GM23338 (cell line): Measurements from ENCODE around the gene GNAT2. TPM values are rescaled to one million over a fixed set of nuclear protein-coding genes. Genes with fewer than 3 reads are reported as not detected.

Experiments used
- ATAC-seq: fragments of 200-7000 bp; cut with Tn5 transposase; 3 replicates; pipeline ENCODE4 v1.9.1; 2020
- DNase-seq: peaks from one replicate; pipeline ENCODE4 v3.0.0-alpha.2; 2015; ENCODE audit warnings: low spot score
- H2AFZ ChIP-seq: fragments of 200-600 bp; sonication (generic); 2 replicates; pipeline ENCODE4 v1.8.0; 2016; ENCODE audit warnings: antibody characterized with exemption, mild to moderate bottlenecking, moderate library complexity
- H3F3A ChIP-seq: fragments of 200-600 bp; sonication (generic); replicated peaks from 2 replicates; pipeline ENCODE4 v1.8.0; 2017; ENCODE audit warnings: antibody characterized with exemption, mixed run types, low read depth
- H3K27ac ChIP-seq: fragments of 200-600 bp; sonication (generic); 2 replicates; pipeline ENCODE4 v1.6.1; 2016; ENCODE audit warnings: low read depth
- H3K27me3 ChIP-seq: fragments of 200-600 bp; sonication (generic); 2 replicates; pipeline ENCODE4 v1.8.0; 2016; ENCODE audit warnings: mild to moderate bottlenecking, mixed run types, moderate library complexity; ENCODE audit not compliant: insufficient read depth
- H3K36me3 ChIP-seq: fragments of 200-600 bp; sonication (generic); 2 replicates; pipeline ENCODE4 v1.8.0; 2016; ENCODE audit warnings: mild to moderate bottlenecking; ENCODE audit not compliant: insufficient read depth
- H3K4me1 ChIP-seq: fragments of 200-600 bp; sonication (generic); 2 replicates; pipeline ENCODE4 v1.8.0; 2016; ENCODE audit warnings: mild to moderate bottlenecking, moderate library complexity; ENCODE audit not compliant: insufficient read depth
- H3K4me2 ChIP-seq: fragments of 200-600 bp; sonication (generic); 2 replicates; pipeline ENCODE4 v1.7.1; 2017; ENCODE audit warnings: mixed run types
- H3K4me3 ChIP-seq: fragments of 200-600 bp; sonication (generic); 2 replicates; pipeline ENCODE4 v1.6.1; 2016; ENCODE audit warnings: mixed run types
- H3K79me2 ChIP-seq: fragments of 200-600 bp; sonication (generic); replicated peaks from 2 replicates; pipeline ENCODE4 v1.8.0; 2017; ENCODE audit warnings: mild to moderate bottlenecking; ENCODE audit not compliant: insufficient read depth
- H3K9me2 ChIP-seq: fragments of 200-600 bp; sonication (generic); 2 replicates; pipeline ENCODE4 v1.8.0; 2017; ENCODE audit not compliant: insufficient read depth
- H4K20me1 ChIP-seq: fragments of 200-600 bp; sonication (generic); replicated peaks from 2 replicates; pipeline ENCODE4 v1.8.0; 2017; ENCODE audit warnings: mild to moderate bottlenecking; ENCODE audit not compliant: insufficient read depth
- H3K27ac Mint-ChIP-seq: 2 replicates; pipeline ENCODE4 v1.8.0; 2020; ENCODE audit warnings: inconsistent platforms, mild to moderate bottlenecking, moderate library complexity, mixed read lengths
- H3K27me3 Mint-ChIP-seq: 3 replicates; pipeline ENCODE4 v1.8.0; 2022; ENCODE audit warnings: low read depth, mild to moderate bottlenecking, moderate library complexity, mixed read lengths, inconsistent platforms; ENCODE audit not compliant: insufficient read depth, poor library complexity
- H3K36me3 Mint-ChIP-seq: 3 replicates; pipeline ENCODE4 v1.8.0; 2021; ENCODE audit warnings: low read depth, mild to moderate bottlenecking, inconsistent platforms, moderate library complexity, mixed read lengths
- H3K4me1 Mint-ChIP-seq: 3 replicates; pipeline ENCODE4 v1.8.0; 2020; ENCODE audit warnings: mild to moderate bottlenecking, inconsistent platforms, mixed read lengths
- H3K4me3 Mint-ChIP-seq: 3 replicates; pipeline ENCODE4 v1.8.0; 2021; ENCODE audit warnings: moderate library complexity, mild to moderate bottlenecking, inconsistent platforms, mixed read lengths
- H3K9me3 Mint-ChIP-seq: 3 replicates; pipeline ENCODE4 v1.8.0; 2020; ENCODE audit warnings: moderate library complexity, mild to moderate bottlenecking, inconsistent platforms, mixed read lengths
- ETS1 ChIP-seq: IDR thresholded peaks from 2 replicates; pipeline ENCODE4 v1.6.1; 2016; ENCODE audit warnings: antibody characterized with exemption
- EZH2 ChIP-seq: fragments of 200-600 bp; sonication (generic); IDR thresholded peaks from one replicate; pipeline ENCODE4 v1.8.0; 2017; ENCODE audit warnings: antibody characterized with exemption, mild to moderate bottlenecking, low read depth; ENCODE audit not compliant: unreplicated experiment
- EZH2phosphoT487 ChIP-seq: fragments of 200-600 bp; sonication (generic); IDR thresholded peaks from one replicate; pipeline ENCODE4 v1.8.1; 2018; ENCODE audit warnings: antibody characterized with exemption; ENCODE audit not compliant: unreplicated experiment
- JUNB ChIP-seq: IDR thresholded peaks from one replicate; pipeline ENCODE4 v1.6.1; 2016; ENCODE audit warnings: antibody characterized with exemption; ENCODE audit not compliant: unreplicated experiment
- NANOG ChIP-seq: IDR thresholded peaks from 2 replicates; pipeline ENCODE4 v1.6.1; 2016; ENCODE audit warnings: antibody characterized with exemption, borderline replicate concordance
- POLR2AphosphoS5 ChIP-seq: IDR thresholded peaks from 2 replicates; pipeline ENCODE4 v1.6.1; 2016; ENCODE audit warnings: antibody characterized with exemption, low read depth
- STAT1 ChIP-seq: IDR thresholded peaks from one replicate; pipeline ENCODE4 v1.6.1; 2016; ENCODE audit warnings: antibody characterized with exemption; ENCODE audit not compliant: unreplicated experiment
- ZNF114 ChIP-seq: fragments of 250-450 bp; sonication (Bioruptor Pico); IDR thresholded peaks from 2 replicates; pipeline ENCODE4 v1.5.0; 2020; ENCODE audit warnings: mild to moderate bottlenecking, moderate library complexity
- ZNF331 ChIP-seq: fragments of 250-450 bp; sonication (Bioruptor Pico); IDR thresholded peaks from 2 replicates; pipeline ENCODE4 v1.5.0; 2020; ENCODE audit warnings: low read depth, mild to moderate bottlenecking, moderate library complexity
- polyA plus RNA-seq: library from polyadenylated mRNA; unstranded; fragments of >200 nt; fragmentation: Nextera tagmentation; extraction: Ambion mirVana; gene quantifications from 2 replicates; pipeline ENCODE4 v1.2.1, GENCODE V29; 2016
- total RNA-seq: library from RNA; depleted of rRNA; stranded (reverse); fragments of >200 nt; shearing (Covaris generic); gene quantifications from 2 replicates; pipeline ENCODE4 v1.2.3, GENCODE V29; 2014
- TF ChIP-seq, protein P1 (sequence below): IDR thresholded peaks from one replicate; pipeline ENCODE4 v1.6.1; 2018; ENCODE audit warnings: antibody characterized with exemption; ENCODE audit not compliant: unreplicated experiment
- TF ChIP-seq, protein P2 (sequence below), 2 experiments: fragments of 200-600 bp in 1 of 2; sonication (generic) in 1 of 2; conservative IDR thresholded peaks; 2 replicates each; pipeline versions ENCODE4 v1.5.1 to v1.6.1; 2016 to 2017; ENCODE audit warnings: antibody characterized with exemption in 2 of 2, low read depth in 2 of 2, mild to moderate bottlenecking in 2 of 2, moderate library complexity in 1 of 2

GNAT2 gene
- total and polyA plus RNA-seq, 2 experiments from 2014 or later: 0.21 TPM; not detected in 1

DNA sequence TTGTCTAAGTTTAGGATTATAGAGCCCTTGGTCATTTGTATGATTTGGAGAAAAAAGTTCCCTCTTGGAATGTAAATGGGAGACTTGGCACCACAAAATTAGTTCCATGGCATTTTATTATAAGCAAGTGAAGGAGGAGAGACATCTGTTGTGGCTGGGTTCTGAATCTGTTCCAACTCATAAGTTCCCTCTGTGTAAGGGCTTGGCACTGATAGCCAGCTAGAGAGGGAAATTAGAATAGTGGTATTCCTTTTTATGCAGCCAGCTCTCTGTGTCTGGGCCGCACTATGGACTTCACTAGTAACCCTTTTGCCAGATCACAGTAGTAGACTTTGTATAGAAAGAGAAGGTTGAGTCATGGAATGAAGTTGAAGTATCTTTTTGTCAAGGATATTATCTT is 39.9 kb downstream of the GNAT2 start (continued):
- TF ChIP-seq, protein P1, sequence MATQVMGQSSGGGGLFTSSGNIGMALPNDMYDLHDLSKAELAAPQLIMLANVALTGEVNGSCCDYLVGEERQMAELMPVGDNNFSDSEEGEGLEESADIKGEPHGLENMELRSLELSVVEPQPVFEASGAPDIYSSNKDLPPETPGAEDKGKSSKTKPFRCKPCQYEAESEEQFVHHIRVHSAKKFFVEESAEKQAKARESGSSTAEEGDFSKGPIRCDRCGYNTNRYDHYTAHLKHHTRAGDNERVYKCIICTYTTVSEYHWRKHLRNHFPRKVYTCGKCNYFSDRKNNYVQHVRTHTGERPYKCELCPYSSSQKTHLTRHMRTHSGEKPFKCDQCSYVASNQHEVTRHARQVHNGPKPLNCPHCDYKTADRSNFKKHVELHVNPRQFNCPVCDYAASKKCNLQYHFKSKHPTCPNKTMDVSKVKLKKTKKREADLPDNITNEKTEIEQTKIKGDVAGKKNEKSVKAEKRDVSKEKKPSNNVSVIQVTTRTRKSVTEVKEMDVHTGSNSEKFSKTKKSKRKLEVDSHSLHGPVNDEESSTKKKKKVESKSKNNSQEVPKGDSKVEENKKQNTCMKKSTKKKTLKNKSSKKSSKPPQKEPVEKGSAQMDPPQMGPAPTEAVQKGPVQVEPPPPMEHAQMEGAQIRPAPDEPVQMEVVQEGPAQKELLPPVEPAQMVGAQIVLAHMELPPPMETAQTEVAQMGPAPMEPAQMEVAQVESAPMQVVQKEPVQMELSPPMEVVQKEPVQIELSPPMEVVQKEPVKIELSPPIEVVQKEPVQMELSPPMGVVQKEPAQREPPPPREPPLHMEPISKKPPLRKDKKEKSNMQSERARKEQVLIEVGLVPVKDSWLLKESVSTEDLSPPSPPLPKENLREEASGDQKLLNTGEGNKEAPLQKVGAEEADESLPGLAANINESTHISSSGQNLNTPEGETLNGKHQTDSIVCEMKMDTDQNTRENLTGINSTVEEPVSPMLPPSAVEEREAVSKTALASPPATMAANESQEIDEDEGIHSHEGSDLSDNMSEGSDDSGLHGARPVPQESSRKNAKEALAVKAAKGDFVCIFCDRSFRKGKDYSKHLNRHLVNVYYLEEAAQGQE: no peak
- TF ChIP-seq STAT1: no peak
- TF ChIP-seq POLR2AphosphoS5: no peak
- TF ChIP-seq JUNB: no peak
- TF ChIP-seq ZNF114 (CRISPR knock-in tag): no peak
- TF ChIP-seq EZH2: no peak
- TF ChIP-seq EZH2phosphoT487: no peak
- TF ChIP-seq ETS1: no peak
- TF ChIP-seq, protein P2, sequence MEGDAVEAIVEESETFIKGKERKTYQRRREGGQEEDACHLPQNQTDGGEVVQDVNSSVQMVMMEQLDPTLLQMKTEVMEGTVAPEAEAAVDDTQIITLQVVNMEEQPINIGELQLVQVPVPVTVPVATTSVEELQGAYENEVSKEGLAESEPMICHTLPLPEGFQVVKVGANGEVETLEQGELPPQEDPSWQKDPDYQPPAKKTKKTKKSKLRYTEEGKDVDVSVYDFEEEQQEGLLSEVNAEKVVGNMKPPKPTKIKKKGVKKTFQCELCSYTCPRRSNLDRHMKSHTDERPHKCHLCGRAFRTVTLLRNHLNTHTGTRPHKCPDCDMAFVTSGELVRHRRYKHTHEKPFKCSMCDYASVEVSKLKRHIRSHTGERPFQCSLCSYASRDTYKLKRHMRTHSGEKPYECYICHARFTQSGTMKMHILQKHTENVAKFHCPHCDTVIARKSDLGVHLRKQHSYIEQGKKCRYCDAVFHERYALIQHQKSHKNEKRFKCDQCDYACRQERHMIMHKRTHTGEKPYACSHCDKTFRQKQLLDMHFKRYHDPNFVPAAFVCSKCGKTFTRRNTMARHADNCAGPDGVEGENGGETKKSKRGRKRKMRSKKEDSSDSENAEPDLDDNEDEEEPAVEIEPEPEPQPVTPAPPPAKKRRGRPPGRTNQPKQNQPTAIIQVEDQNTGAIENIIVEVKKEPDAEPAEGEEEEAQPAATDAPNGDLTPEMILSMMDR (conservative IDR thresholded peaks at IDR 0.05; ENCODE audit: low read depth in 2 of 2): no peak
- TF ChIP-seq ZNF331: no peak
- TF ChIP-seq NANOG: no peak

DNA sequence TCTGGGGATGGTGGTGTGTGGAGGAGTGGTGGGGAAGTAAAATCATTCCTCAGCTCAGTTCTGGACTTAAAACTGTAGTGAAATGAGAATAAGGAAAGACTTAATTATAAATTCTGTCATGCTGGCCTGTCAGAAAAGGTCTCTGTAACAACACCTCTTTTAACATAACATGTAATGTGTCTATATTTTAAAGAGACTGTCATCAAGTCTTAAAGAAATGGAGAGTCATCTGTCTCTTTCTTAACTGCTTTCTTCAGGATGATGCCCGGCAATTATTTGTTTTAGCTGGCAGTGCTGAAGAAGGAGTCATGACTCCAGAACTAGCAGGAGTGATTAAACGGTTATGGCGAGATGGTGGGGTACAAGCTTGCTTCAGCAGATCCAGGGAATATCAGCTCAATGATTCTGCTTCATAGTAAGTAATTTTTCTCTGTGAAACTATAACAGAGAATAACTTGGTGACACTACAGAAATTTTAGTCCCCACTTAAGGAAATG is 40.4 kb downstream of the GNAT2 start:
- Histone ChIP-seq H3K4me3 (no peak overlapping the region), H3K27ac (no peak overlapping the region), H3K36me3 (peaks cover 20% of the 10 kb centered on the region; the same call in 1 of the 2 replicates), H3F3A (no peaks in the 10 kb centered on the region), H3K79me2 (peaks cover 12% of the 10 kb centered on the region), H4K20me1 (peaks cover 15% of the 10 kb centered on the region), H2AFZ (no peak overlapping the region), H3K9me2 (no peaks in the 10 kb centered on the region), H3K27me3 (no peaks in the 10 kb centered on the region), H3K4me1 (no peaks in the 10 kb centered on the region), H3K4me2 (no peak overlapping the region)
- ATAC-seq (no peak), DNase-seq (no peak)
- H3K27me3 Mint-ChIP-seq: peaks cover 3% of the 10 kb centered on the region
- no peak overlapping the region for H3K27ac Mint-ChIP-seq
- no peaks in the 10 kb centered on the region for H3K9me3 Mint-ChIP-seq
- no peak overlapping the region for H3K4me3 Mint-ChIP-seq
- H3K4me1 Mint-ChIP-seq: no peaks in the 10 kb centered on the region
- peaks cover 33% of the 10 kb centered on the region for H3K36me3 Mint-ChIP-seq
- TF ChIP-seq EZH2: no peak
- no peak for TF ChIP-seq ETS1
- TF ChIP-seq JUNB: no peak
- no peak for TF ChIP-seq EZH2phosphoT487
- no peak for TF ChIP-seq ZNF114 (CRISPR knock-in tag)
- TF ChIP-seq, protein P1: no peak
